CD4-positive, alpha-beta T cell (primary cell): ENCODE results near the gene ADGRD1. TPM values are rescaled to one million over a fixed set of nuclear protein-coding genes. Genes with fewer than 3 reads are reported as not detected.

ENCODE experiments used
- ATAC-seq: fragments of 200-7000 bp; cut with Tn5 transposase; one replicate; pipeline ENCODE4 v1.10.0; 2022; ENCODE audit warnings: mild to moderate bottlenecking; ENCODE audit not compliant: poor library complexity
- CTCF ChIA-PET: fragments of 350-600 bp; sonication (Branson Sonifier 250); formaldehyde crosslinking; loops from one replicate; lab custom pipeline; 2021; ENCODE audit warnings: antibody characterized with exemption, inconsistent platforms; lab: Charles Lee
- POLR2A ChIA-PET: fragments of 350-600 bp; sonication (Branson Sonifier 250); formaldehyde crosslinking; loops from one replicate; lab custom pipeline; 2021; ENCODE audit warnings: antibody characterized with exemption, inconsistent platforms; lab: Charles Lee
- DNase-seq, 14 experiments: peaks; one replicate each; pipeline ENCODE4 v3.0.0-alpha.2; 2013 to 2020; ENCODE audit warnings: mixed read lengths in 2 of 14
- H3K27ac ChIP-seq, 2 donors: one replicate each; pipeline versions ENCODE4 v1.5.1 to v1.7.0; 2013; ENCODE audit warnings: low read length in 2 of 2, low read depth in 1 of 2, mild to moderate bottlenecking in 1 of 2
- H3K27me3 ChIP-seq, 2 experiments: 1 replicate in 1 of 2; 2 replicates in 1 of 2; pipeline versions ENCODE4 v1.6.1 to v1.7.0; 2013; ENCODE audit warnings: low read length in 2 of 2, control low read depth in 1 of 2, mild to moderate bottlenecking in 1 of 2, moderate library complexity in 1 of 2; ENCODE audit not compliant: insufficient read depth in 2 of 2, control insufficient read depth in 1 of 2
- H3K36me3 ChIP-seq: one replicate; pipeline ENCODE4 v1.6.1; 2013; ENCODE audit warnings: low read length, control low read depth; ENCODE audit not compliant: insufficient read depth
- H3K4me1 ChIP-seq: one replicate; pipeline ENCODE4 v1.6.1; 2013; ENCODE audit warnings: low read length, control low read depth; ENCODE audit not compliant: insufficient read depth
- H3K4me3 ChIP-seq: one replicate; pipeline ENCODE4 v1.5.1; 2013; ENCODE audit warnings: mild to moderate bottlenecking, low read length, moderate library complexity
- H3K9me3 ChIP-seq, 2 experiments: 1 replicate in 1 of 2; 2 replicates in 1 of 2; pipeline versions ENCODE4 v1.6.1 to v1.7.0; 2013; ENCODE audit warnings: low read length in 2 of 2, mild to moderate bottlenecking in 2 of 2, control low read depth in 1 of 2, moderate library complexity in 1 of 2; ENCODE audit not compliant: control insufficient read depth in 1 of 2, insufficient read depth in 1 of 2
- H3K27ac Mint-ChIP-seq: one replicate; pipeline ENCODE4 v1.8.0; 2020; ENCODE audit warnings: mixed read lengths
- H3K27me3 Mint-ChIP-seq: one replicate; pipeline ENCODE4 v1.8.0; 2021; ENCODE audit warnings: mixed read lengths
- H3K36me3 Mint-ChIP-seq: one replicate; pipeline ENCODE4 v1.8.0; 2021; ENCODE audit warnings: low read depth, mixed read lengths
- H3K4me1 Mint-ChIP-seq: one replicate; pipeline ENCODE4 v1.8.0; 2021; ENCODE audit warnings: low read depth, mixed read lengths
- H3K4me3 Mint-ChIP-seq: one replicate; pipeline ENCODE4 v1.8.0; 2020; ENCODE audit warnings: mild to moderate bottlenecking, mixed read lengths
- H3K9me3 Mint-ChIP-seq: one replicate; pipeline ENCODE4 v1.8.0; 2020; ENCODE audit warnings: mixed read lengths
- intact Hi-C, 2 experiments: fragments of 100-400 bp; cut with DNase I in 1 of 2; cut with micrococcal nuclease in 1 of 2; formaldehyde crosslinking; loops; one replicate each; pipeline versions ENCODE4 v1.15.1 to v1.9.0; 2023 to 2025; cut with DNase I, micrococcal nuclease
- total RNA-seq, 174 experiments: library from RNA in 2 of 174; stranded (reverse) in 2 of 174; gene quantifications; one replicate each; pipeline ENCODE4 v1.2.3 and lab custom pipeline; 2021 to 2026
- TF ChIP-seq, protein P1 (sequence below): fragments of 200-600 bp; IDR thresholded peaks from one replicate; pipeline ENCODE4 v1.8.0; 2022; ENCODE audit warnings: antibody characterized with exemption, mild to moderate bottlenecking

Gene ADGRD1
- total RNA-seq, 2 experiments from 2014 or later: 0.22 TPM; not detected in 1

DNA sequence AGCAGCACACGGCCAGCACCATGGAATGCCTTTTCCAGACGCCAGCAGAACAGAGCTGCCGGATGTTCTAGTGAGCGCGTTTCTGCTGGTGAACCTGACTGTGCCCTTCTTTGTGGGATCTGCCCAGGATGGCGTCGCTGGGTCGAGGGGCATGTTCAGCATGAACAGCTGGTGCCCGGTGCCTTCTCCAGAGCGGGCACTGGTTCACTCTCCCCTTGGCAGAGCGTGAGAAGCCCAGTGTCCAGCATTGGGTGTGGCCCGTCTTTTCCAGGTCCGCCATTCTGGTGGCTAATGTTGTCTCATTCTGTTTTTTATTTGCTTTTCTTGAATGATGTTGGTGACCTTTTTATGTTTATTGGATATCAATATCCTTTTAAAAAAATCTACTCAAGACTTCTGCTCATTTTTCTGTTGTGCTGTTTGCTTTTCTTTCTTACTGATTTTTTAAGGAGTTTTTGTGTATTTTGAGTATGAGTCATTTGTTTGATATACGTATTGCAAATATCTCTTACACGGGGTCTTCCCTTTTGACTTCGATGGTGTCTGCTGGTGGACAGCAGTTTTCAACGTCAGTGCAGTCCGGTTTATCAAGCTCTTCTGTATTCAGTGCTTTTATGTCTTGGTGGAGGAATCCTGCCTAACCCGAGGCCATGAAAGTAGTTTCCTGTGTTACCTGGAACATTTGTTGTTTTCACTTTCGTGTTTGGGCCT, 74.3 kb downstream of the ADGRD1 start:
- CTCF ChIA-PET: no interaction called here
- DNase-seq (no peak), ATAC-seq (no peak)
- H3K4me1 ChIP-seq: no peaks in the 10 kb centered on the region
- no peaks in the 10 kb centered on the region for H3K36me3 Mint-ChIP-seq
- intact Hi-C loops: no loop called here
- no peak overlapping the region for H3K27ac ChIP-seq
- POLR2A ChIA-PET: no interaction called here
- no peak overlapping the region for H3K4me3 Mint-ChIP-seq
- H3K27ac Mint-ChIP-seq: no peak overlapping the region
- no peaks in the 10 kb centered on the region for H3K36me3 ChIP-seq
- TF ChIP-seq, protein P1, sequence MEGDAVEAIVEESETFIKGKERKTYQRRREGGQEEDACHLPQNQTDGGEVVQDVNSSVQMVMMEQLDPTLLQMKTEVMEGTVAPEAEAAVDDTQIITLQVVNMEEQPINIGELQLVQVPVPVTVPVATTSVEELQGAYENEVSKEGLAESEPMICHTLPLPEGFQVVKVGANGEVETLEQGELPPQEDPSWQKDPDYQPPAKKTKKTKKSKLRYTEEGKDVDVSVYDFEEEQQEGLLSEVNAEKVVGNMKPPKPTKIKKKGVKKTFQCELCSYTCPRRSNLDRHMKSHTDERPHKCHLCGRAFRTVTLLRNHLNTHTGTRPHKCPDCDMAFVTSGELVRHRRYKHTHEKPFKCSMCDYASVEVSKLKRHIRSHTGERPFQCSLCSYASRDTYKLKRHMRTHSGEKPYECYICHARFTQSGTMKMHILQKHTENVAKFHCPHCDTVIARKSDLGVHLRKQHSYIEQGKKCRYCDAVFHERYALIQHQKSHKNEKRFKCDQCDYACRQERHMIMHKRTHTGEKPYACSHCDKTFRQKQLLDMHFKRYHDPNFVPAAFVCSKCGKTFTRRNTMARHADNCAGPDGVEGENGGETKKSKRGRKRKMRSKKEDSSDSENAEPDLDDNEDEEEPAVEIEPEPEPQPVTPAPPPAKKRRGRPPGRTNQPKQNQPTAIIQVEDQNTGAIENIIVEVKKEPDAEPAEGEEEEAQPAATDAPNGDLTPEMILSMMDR: no peak
- H3K27me3 ChIP-seq: peaks cover 0 to 5% of the 10 kb centered on the region in 2 experiments
- H3K4me3 ChIP-seq: no peak overlapping the region
- H3K9me3 Mint-ChIP-seq: no peaks in the 10 kb centered on the region
- peaks cover 0 to 4% of the 10 kb centered on the region in 2 experiments for H3K9me3 ChIP-seq
- no peaks in the 10 kb centered on the region for H3K4me1 Mint-ChIP-seq
- no peaks in the 10 kb centered on the region for H3K27me3 Mint-ChIP-seq

DNA sequence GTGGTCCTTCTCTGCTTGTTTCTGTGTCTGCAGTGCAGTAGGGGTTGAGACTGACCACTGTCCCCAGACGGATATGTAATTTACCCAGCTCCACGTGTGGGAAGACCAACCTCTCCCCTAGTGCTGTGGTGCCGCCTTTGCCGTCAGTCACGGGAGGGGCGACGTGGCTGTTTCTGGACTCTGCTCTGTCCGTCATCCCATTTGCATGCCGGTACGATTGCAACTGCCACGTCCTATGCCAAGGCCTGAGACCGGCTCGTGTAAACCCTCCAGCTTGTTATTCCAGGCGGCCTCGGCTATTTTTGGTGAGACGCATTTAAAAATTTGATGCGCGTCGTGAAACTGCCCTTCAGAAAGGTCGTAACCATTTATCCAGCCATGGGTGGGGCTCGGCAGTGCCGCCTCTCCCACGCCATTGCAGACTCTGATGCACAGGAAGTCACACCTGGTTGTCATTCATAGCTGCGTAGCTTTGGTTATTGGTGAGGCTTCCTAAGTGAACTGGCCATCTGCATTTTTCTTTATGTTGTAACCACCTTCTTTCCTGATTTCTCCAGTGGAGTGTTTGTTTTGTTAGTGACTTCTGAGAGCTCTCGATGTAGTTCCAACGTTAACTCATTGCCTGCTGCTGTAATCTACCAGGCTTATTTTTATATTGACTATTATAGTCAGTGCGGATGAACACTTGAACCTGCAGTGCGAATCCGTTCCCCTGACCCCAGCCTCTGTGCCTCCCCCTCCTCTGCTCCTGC, 75.1 kb downstream of the ADGRD1 start:
- Histone ChIP-seq H3K36me3 (no peaks in the 10 kb centered on the region), H3K27ac (no peak overlapping the region), H3K4me3 (no peak overlapping the region), H3K9me3 (peaks cover 0 to 4% of the 10 kb centered on the region in 2 experiments), H3K4me1 (no peaks in the 10 kb centered on the region), H3K27me3 (peaks cover 0 to 5% of the 10 kb centered on the region in 2 experiments)
- Mint-ChIP-seq H3K9me3 (no peaks in the 10 kb centered on the region), H3K4me1 (no peaks in the 10 kb centered on the region), H3K36me3 (no peaks in the 10 kb centered on the region), H3K27me3 (no peaks in the 10 kb centered on the region), H3K4me3 (no peak overlapping the region), H3K27ac (no peak overlapping the region)
- intact Hi-C loops: no loop called here
- DNase-seq (no peak), ATAC-seq (no peak)
- POLR2A ChIA-PET: no interaction called here
- CTCF ChIA-PET: no interaction called here
- TF ChIP-seq, protein P1: no peak

GRCh38 chr12:131030472-131031328, 77.0 kb downstream of the ADGRD1 start:
- no peak overlapping the region for H3K4me3 Mint-ChIP-seq
- intact Hi-C loops: no loop called here
- H3K27ac Mint-ChIP-seq: no peak overlapping the region
- no peaks in the 10 kb centered on the region for H3K4me1 ChIP-seq
- peaks cover 0 to 4% of the 10 kb centered on the region in 2 experiments for H3K9me3 ChIP-seq
- CTCF ChIA-PET: no interaction called here
- peaks cover 0 to 5% of the 10 kb centered on the region in 2 experiments for H3K27me3 ChIP-seq
- H3K4me1 Mint-ChIP-seq: no peaks in the 10 kb centered on the region
- no peaks in the 10 kb centered on the region for H3K36me3 ChIP-seq
- no peak overlapping the region for H3K4me3 ChIP-seq
- DNase-seq (no peak), ATAC-seq (no peak)
- TF ChIP-seq, protein P1: no peak
- no peaks in the 10 kb centered on the region for H3K9me3 Mint-ChIP-seq
- H3K36me3 Mint-ChIP-seq: no peaks in the 10 kb centered on the region
- H3K27me3 Mint-ChIP-seq: no peaks in the 10 kb centered on the region
- H3K27ac ChIP-seq: no peak overlapping the region
- POLR2A ChIA-PET: no interaction called here
